ENCODE data around the gene DGKI. TPM values are rescaled to one million over a fixed set of nuclear protein-coding genes. Genes with fewer than 3 reads are reported as not detected.

The DGKI gene
- total RNA-seq: 10 to 100 TPM; 17.8 to 18.2 TPM

GRCh38 chr7:137846827-137847567 lies at the start of gene DGKI:
TSS of gene DGKI (minus strand) at chr7:137846974.
- H3K27me3 Mint-ChIP-seq (ENCODE audit: low read depth): peaks cover 54% of the 10 kb centered on the region
- peak; percentile 57 to 60 for DNase-seq
- H3K9me3 Mint-ChIP-seq: no peaks in the 10 kb centered on the region
- peak; percentile 69 to 74 for ATAC-seq (replicated peaks in 1 of 2)
- peaks cover 6% of the 10 kb centered on the region for H3K4me1 Mint-ChIP-seq (ENCODE audit: low read depth)
- no peak within 1 kb of the TSS for H3K27ac Mint-ChIP-seq
- H3K4me3 Mint-ChIP-seq: peak within 1 kb of the TSS; percentile 74 to 85
- no peaks in the 10 kb centered on the region for H3K36me3 Mint-ChIP-seq (ENCODE audit: insufficient read depth in 2 of 2)

- Mint-ChIP-seq H3K4me1 (ENCODE audit: low read depth) (peaks cover 66% of the 10 kb centered on the region), H3K36me3 (ENCODE audit: insufficient read depth in 2 of 2) (peaks cover 9 to 13% of the 10 kb centered on the region in 2 donors), H3K4me3 (peak overlapping the region; percentile 65 to 73), H3K27me3 (ENCODE audit: low read depth) (no peaks in the 10 kb centered on the region), H3K27ac (peak overlapping the region; percentile 96), H3K9me3 (no peaks in the 10 kb centered on the region)
- peak; percentile 69 to 82 for DNase-seq
- peak; percentile 85 for ATAC-seq (replicated peaks in 1 of 2)
These were observed 48.8 kb upstream of the DGKI start for GRCh38 chr7:137895301-137896221.

GRCh38 chr7:137893143-137893742 lies 46.5 kb upstream of the DGKI start:
- ATAC-seq (replicated peaks in 1 of 2): no peak
- no peaks in the 10 kb centered on the region for H3K9me3 Mint-ChIP-seq
- DNase-seq: no peak
- H3K36me3 Mint-ChIP-seq (ENCODE audit: insufficient read depth in 2 of 2): peaks cover 9 to 10% of the 10 kb centered on the region in 2 donors
- H3K27ac Mint-ChIP-seq: peak overlapping the region; percentile 27
- no peak overlapping the region for H3K4me3 Mint-ChIP-seq
- peaks cover 77% of the 10 kb centered on the region for H3K4me1 Mint-ChIP-seq (ENCODE audit: low read depth)
- no peaks in the 10 kb centered on the region for H3K27me3 Mint-ChIP-seq (ENCODE audit: low read depth)

- ATAC-seq (replicated peaks in 1 of 2) (no peak), DNase-seq (no peak)
- Mint-ChIP-seq H3K4me1 (ENCODE audit: low read depth) (peaks cover 78% of the 10 kb centered on the region), H3K27ac (peak overlapping the region; percentile 7), H3K27me3 (ENCODE audit: low read depth) (no peaks in the 10 kb centered on the region), H3K9me3 (no peaks in the 10 kb centered on the region), H3K36me3 (ENCODE audit: insufficient read depth in 2 of 2) (peaks cover 3 to 5% of the 10 kb centered on the region in 2 donors), H3K4me3 (no peak overlapping the region)
These were observed 44.4 kb upstream of the DGKI start for GRCh38 chr7:137891016-137891655.

DNA sequence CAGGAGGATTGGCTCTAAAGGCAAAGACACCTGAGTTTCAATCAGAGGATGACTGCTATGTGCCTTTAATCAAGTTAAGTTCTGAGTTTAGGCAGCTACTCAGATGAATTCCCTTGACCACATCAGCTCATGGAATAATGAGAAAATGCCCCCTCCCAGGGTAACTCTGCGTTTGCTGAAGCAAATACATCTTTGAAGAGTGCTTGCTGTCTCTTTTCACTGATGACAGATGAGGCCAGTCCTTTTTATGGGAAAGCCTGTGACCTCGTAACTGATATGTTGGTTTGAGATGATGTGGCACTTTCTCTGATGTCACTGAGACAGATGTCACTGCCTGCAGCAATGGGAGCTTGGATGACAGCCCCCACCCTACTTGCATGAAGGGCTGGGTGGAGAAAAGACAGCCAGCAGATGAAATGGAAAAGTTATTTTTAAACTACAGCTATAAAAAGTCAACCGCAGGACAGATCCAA lies 43.7 kb upstream of the DGKI start:
- H3K9me3 Mint-ChIP-seq: no peaks in the 10 kb centered on the region
- peak; percentile 78 to 82 for ATAC-seq (replicated peaks in 1 of 2)
- peak overlapping the region; percentile 7 to 54 for H3K4me3 Mint-ChIP-seq
- peaks cover 3 to 5% of the 10 kb centered on the region in 2 donors for H3K36me3 Mint-ChIP-seq (ENCODE audit: insufficient read depth in 2 of 2)
- peaks cover 75% of the 10 kb centered on the region for H3K4me1 Mint-ChIP-seq (ENCODE audit: low read depth)
- H3K27ac Mint-ChIP-seq: peak overlapping the region; percentile 7
- peak; percentile 43 to 53 for DNase-seq
- no peaks in the 10 kb centered on the region for H3K27me3 Mint-ChIP-seq (ENCODE audit: low read depth)

- no peaks in the 10 kb centered on the region for H3K9me3 Mint-ChIP-seq
- no peak overlapping the region for H3K27ac Mint-ChIP-seq
- DNase-seq (no peak), ATAC-seq (replicated peaks in 1 of 2) (no peak)
- peaks cover 3 to 11% of the 10 kb centered on the region in 2 donors for H3K36me3 Mint-ChIP-seq (ENCODE audit: insufficient read depth in 2 of 2)
- H3K4me3 Mint-ChIP-seq: no peak overlapping the region
- peaks cover 53% of the 10 kb centered on the region for H3K4me1 Mint-ChIP-seq (ENCODE audit: low read depth)
- no peaks in the 10 kb centered on the region for H3K27me3 Mint-ChIP-seq (ENCODE audit: low read depth)
These were observed 41.5 kb upstream of the DGKI start for GRCh38 chr7:137888241-137888640.

- ATAC-seq (replicated peaks in 1 of 2) (no peak), DNase-seq (no peak)
- no peak overlapping the region for H3K27ac Mint-ChIP-seq
- H3K4me1 Mint-ChIP-seq (ENCODE audit: low read depth): peaks cover 63% of the 10 kb centered on the region
- H3K9me3 Mint-ChIP-seq: no peaks in the 10 kb centered on the region
- H3K36me3 Mint-ChIP-seq (ENCODE audit: insufficient read depth in 2 of 2): peaks cover 2 to 9% of the 10 kb centered on the region in 2 donors
- no peaks in the 10 kb centered on the region for H3K27me3 Mint-ChIP-seq (ENCODE audit: low read depth)
- no peak overlapping the region for H3K4me3 Mint-ChIP-seq
These were observed 40.0 kb upstream of the DGKI start for GRCh38 chr7:137886746-137887145.

GRCh38 chr7:137886281-137886680 lies 39.5 kb upstream of the DGKI start:
- Mint-ChIP-seq H3K9me3 (no peaks in the 10 kb centered on the region), H3K27ac (peak overlapping the region; percentile 2)

DNA sequence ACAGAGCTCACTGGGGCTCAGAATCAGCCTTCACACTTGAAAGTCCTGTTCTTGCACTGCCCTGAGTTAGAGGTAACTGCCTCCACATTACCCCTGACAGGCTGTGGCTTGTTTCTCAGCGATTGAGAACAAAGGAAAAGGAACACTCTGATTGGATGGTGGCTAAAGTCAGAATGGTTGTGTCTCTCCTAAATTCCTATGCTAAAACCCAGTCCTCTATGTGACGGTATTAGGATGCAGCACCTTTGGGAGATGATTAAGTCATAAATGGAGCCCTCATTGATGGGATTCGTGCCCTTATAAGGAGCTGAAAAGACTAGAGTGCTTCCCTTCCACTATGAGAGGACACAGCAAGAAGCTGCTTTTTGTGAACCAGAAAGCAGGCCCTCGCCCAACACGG lies 38.9 kb upstream of the DGKI start:
- no peak overlapping the region for H3K4me3 Mint-ChIP-seq
- ATAC-seq (replicated peaks in 1 of 2) (no peak), DNase-seq (no peak)
- peaks cover 2 to 9% of the 10 kb centered on the region in 2 donors for H3K36me3 Mint-ChIP-seq (ENCODE audit: insufficient read depth in 2 of 2)
- H3K4me1 Mint-ChIP-seq (ENCODE audit: low read depth): peaks cover 66% of the 10 kb centered on the region
- no peaks in the 10 kb centered on the region for H3K27me3 Mint-ChIP-seq (ENCODE audit: low read depth)
- no peak overlapping the region for H3K27ac Mint-ChIP-seq
- no peaks in the 10 kb centered on the region for H3K9me3 Mint-ChIP-seq

More at GRCh38 chr7:137886281-137886680, 39.5 kb upstream of the DGKI start:
- no peak for ATAC-seq (replicated peaks in 1 of 2)
- Mint-ChIP-seq H3K4me1 (ENCODE audit: low read depth) (peaks cover 68% of the 10 kb centered on the region), H3K27me3 (ENCODE audit: low read depth) (no peaks in the 10 kb centered on the region), H3K36me3 (ENCODE audit: insufficient read depth in 2 of 2) (peaks cover 2 to 8% of the 10 kb centered on the region in 2 donors), H3K4me3 (no peak overlapping the region)
- DNase-seq: no peak

DNA sequence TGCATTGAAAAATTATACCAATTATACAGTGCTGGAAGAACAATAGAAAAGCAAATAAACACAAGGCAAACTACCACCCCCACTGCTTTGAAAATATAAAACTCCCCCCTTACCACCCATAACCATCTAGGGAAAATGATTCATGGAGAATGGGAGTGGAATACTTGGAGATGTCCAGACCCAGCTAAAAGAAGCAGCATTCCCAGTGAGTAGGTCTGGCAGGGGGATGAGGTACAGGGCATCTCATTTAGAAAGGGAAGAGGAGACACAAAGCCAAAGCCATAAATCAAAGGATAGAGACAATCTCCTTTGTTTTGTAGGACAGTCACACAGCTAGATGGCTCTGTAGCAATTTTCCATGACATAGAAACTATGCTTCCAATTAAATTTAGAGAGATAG lies 36.0 kb upstream of the DGKI start:
- peaks cover 12 to 16% of the 10 kb centered on the region in 2 donors for H3K36me3 Mint-ChIP-seq (ENCODE audit: insufficient read depth in 2 of 2)
- no peak overlapping the region for H3K27ac Mint-ChIP-seq
- no peak overlapping the region for H3K4me3 Mint-ChIP-seq
- DNase-seq: no peak
- no peak for ATAC-seq (replicated peaks in 1 of 2)
- no peaks in the 10 kb centered on the region for H3K9me3 Mint-ChIP-seq
- H3K4me1 Mint-ChIP-seq (ENCODE audit: low read depth): peaks cover 62% of the 10 kb centered on the region
- H3K27me3 Mint-ChIP-seq (ENCODE audit: low read depth): no peaks in the 10 kb centered on the region

DNA sequence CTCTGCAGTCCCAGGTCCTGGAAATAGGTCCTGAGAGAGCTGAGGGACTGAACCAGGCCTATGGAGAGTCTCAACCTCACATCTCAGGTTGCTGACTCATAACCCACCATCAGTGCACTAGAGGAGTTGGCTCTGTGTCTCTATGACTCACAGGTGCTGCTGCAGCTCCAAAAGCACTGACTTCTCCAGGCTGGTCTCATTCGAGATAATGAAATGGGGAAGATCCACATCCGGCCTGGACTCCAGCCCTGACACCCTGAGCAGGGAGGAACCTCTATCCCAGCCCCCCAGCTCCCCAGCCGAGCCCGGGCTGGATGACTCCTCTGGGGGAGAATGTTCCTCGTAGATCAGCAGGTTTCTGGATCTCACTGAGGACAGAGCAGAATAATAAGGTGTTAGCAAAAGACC lies 35.5 kb upstream of the DGKI start:
- peak; percentile 57 to 74 for DNase-seq
- peaks cover 12 to 16% of the 10 kb centered on the region in 2 donors for H3K36me3 Mint-ChIP-seq (ENCODE audit: insufficient read depth in 2 of 2)
- H3K27me3 Mint-ChIP-seq (ENCODE audit: low read depth): no peaks in the 10 kb centered on the region
- no peak overlapping the region for H3K27ac Mint-ChIP-seq
- H3K9me3 Mint-ChIP-seq: no peaks in the 10 kb centered on the region
- peak overlapping the region in 1 of 2 donors; percentile 25 for H3K4me3 Mint-ChIP-seq
- peaks cover 60% of the 10 kb centered on the region for H3K4me1 Mint-ChIP-seq (ENCODE audit: low read depth)
- peak; percentile 97 to 98 for ATAC-seq (replicated peaks in 1 of 2)

- ATAC-seq (replicated peaks in 1 of 2): peak; percentile 36 to 44
- no peaks in the 10 kb centered on the region for H3K9me3 Mint-ChIP-seq
- H3K27ac Mint-ChIP-seq: no peak overlapping the region
- H3K36me3 Mint-ChIP-seq (ENCODE audit: insufficient read depth in 2 of 2): peaks cover 12 to 16% of the 10 kb centered on the region in 2 donors
- H3K27me3 Mint-ChIP-seq (ENCODE audit: low read depth): no peaks in the 10 kb centered on the region
- no peak for DNase-seq
- peak overlapping the region in 1 of 2 donors; percentile 25 for H3K4me3 Mint-ChIP-seq
- H3K4me1 Mint-ChIP-seq (ENCODE audit: low read depth): peaks cover 54% of the 10 kb centered on the region
These were observed 35.0 kb upstream of the DGKI start for GRCh38 chr7:137881607-137882260.
